Breast epithelium (tissue), 3 donors: ENCODE measurements around the gene MPRIP.

Experiments
- POLR2A ChIP-seq: fragments of 450-650 bp; IDR thresholded peaks from one replicate; pipeline ENCODE4 v1.6.1; 2016; ENCODE audit warnings: antibody characterized with exemption, mild to moderate bottlenecking, moderate library complexity
- TF ChIP-seq, protein P1 (sequence below), 3 donors: fragments of 450-650 bp; IDR thresholded peaks; one replicate each; pipeline ENCODE4 v1.5.1; 2016 to 2017; ENCODE audit warnings: antibody characterized with exemption in 3 of 3, mild to moderate bottlenecking in 3 of 3, moderate library complexity in 3 of 3

DNA sequence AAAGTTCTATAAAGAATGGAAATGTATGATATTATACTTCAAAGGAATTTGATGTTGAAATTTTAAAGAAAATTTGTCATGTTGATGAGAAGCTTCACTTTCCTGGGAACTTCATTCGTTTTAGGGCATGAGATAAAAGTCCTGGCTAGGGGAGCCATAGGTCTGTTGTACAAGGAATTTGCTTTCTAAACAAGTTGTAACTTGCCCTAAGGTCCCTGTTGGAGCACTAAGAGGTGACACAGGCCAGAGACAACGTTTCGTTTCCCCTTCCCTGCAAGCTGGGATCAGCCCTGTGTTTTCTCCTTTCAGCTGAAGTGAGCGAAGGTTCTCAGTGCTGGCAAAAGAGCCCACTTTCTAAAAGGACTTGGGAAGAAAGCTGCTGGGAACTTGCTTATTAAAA, 147.3 kb downstream of the MPRIP start:
- TF ChIP-seq, protein P1, sequence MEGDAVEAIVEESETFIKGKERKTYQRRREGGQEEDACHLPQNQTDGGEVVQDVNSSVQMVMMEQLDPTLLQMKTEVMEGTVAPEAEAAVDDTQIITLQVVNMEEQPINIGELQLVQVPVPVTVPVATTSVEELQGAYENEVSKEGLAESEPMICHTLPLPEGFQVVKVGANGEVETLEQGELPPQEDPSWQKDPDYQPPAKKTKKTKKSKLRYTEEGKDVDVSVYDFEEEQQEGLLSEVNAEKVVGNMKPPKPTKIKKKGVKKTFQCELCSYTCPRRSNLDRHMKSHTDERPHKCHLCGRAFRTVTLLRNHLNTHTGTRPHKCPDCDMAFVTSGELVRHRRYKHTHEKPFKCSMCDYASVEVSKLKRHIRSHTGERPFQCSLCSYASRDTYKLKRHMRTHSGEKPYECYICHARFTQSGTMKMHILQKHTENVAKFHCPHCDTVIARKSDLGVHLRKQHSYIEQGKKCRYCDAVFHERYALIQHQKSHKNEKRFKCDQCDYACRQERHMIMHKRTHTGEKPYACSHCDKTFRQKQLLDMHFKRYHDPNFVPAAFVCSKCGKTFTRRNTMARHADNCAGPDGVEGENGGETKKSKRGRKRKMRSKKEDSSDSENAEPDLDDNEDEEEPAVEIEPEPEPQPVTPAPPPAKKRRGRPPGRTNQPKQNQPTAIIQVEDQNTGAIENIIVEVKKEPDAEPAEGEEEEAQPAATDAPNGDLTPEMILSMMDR (IDR thresholded peaks at IDR 0.05), result no peak
- no peak for TF ChIP-seq POLR2A
